Frontal cortex (tissue), 4 donors: Measurements from ENCODE around the gene CD82. TPM values are rescaled to one million over a fixed set of nuclear protein-coding genes. Genes with fewer than 3 reads are reported as not detected.

Source experiments
- DNase-seq, 2 donors: peaks; one replicate each; pipeline ENCODE4 v3.0.0; 2012; ENCODE audit warnings: low spot score in 2 of 2
- FAIRE-seq: peaks from 2 replicates; lab custom pipeline; 2012; peaks lifted over from hg19 to GRCh38; lab: Jason Lieb, UNC
- total RNA-seq: library from RNA; depleted of rRNA; stranded (reverse); fragments of >200 nt; gene quantifications from one replicate; pipeline ENCODE4 v1.2.3, GENCODE V29; 2014
- donor health status: control.
- donor health status: control.
- donor health status: control.

The CD82 gene
- total RNA-seq, 1 donor from 2014 or later, result 6.5 TPM

GRCh38 chr11:44596525-44597276 lies 31.2 kb downstream of the CD82 start:
- no peak for DNase-seq
- no peak for FAIRE-seq

- DNase-seq, result no peak
- no peak for FAIRE-seq
Observed at GRCh38 chr11:44597358-44598012, 32.0 kb downstream of the CD82 start.

GRCh38 chr11:44598831-44599230 lies 33.4 kb downstream of the CD82 start:
- no peak for DNase-seq
- FAIRE-seq, result no peak

GRCh38 chr11:44600261-44600660 lies 34.8 kb downstream of the CD82 start:
- FAIRE-seq, result no peak
- DNase-seq, result no peak

DNA sequence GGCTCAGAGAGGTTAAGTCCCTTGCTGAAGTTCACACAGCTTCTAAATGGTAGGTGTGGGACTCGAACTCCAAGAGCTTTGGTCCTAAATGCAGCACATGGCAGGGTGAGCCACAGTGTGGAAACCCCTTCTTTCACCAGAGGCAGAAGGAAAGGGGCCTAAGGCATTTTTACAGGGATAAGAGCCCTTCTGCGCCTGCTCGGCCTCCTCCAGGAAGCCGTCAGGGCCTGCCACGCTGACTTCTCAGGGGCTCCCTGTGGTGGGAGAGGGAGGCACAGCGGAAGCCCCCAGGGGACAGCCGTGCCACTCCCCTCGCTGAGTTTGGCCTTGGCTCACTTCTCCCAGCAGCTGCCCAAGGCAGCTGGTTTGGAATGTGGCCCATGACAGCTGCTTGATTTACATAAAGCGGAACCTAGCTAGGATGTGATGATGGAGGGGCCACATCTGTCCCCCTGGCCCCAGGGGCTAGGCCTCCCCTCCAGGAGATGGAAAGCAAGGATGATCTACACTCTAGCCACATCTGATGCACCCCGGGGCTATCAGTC lies 35.4 kb downstream of the CD82 start:
- FAIRE-seq (no peak), DNase-seq (no peak)

GRCh38 chr11:44601471-44602370 lies 36.3 kb downstream of the CD82 start:
- DNase-seq (no peak), FAIRE-seq (no peak)

DNA sequence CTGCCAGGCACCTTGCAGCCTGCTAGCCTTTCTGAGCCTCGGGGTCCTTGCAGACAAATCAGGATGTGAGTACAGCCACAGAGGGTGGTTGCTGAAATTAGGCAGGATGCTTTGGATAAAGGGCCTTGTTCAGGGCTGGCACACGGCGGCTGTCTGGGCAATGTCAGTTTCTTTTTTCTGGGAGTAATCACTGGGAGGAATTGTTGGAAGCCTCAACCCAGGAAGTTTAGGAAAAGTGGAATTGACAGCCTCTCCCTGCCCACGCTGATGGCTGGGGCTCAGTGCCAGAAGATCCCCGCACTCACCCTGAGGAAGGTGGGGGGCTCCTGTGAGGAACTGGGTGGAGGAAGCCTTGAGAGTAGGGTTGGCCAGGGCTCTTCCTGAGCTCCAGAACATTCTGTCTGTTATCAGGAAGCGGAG lies 37.4 kb downstream of the CD82 start:
- FAIRE-seq (no peak), DNase-seq (no peak)

GRCh38 chr11:44604171-44604581 lies 38.7 kb downstream of the CD82 start:
- FAIRE-seq (no peak), DNase-seq (no peak)

DNA sequence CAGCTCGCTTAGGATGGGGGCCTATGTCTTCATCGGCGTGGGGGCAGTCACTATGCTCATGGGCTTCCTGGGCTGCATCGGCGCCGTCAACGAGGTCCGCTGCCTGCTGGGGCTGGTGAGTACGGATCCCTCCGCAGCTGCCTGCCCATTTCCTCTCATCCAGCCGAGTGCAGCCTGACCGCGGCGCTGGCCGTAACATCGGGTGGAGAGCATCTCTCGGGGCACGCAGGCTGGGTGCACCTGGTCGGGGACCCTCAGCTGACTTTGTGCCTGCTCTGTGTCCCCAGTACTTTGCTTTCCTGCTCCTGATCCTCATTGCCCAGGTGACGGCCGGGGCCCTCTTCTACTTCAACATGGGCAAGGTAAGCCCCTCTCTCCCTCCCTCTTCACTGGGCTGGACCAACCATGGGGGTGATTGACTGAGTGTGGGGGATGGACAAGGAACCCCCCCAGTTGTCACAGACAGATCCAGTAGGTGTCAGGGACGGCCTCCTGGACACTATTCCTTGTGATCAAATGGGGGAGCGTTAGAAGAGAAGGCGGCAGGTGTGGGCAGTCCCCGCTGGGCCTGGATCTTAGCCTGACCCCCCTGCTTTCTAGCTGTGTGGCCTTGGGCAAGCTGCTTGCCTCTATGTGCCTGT lies 39.7 kb downstream of the CD82 start:
- FAIRE-seq (no peak), DNase-seq (no peak)

GRCh38 chr11:44605965-44606364 lies 40.5 kb downstream of the CD82 start:
- FAIRE-seq, result no peak
- no peak for DNase-seq

- FAIRE-seq, result no peak
- DNase-seq, result no peak
Observed at GRCh38 chr11:44606472-44606871, 41.0 kb downstream of the CD82 start.

DNA sequence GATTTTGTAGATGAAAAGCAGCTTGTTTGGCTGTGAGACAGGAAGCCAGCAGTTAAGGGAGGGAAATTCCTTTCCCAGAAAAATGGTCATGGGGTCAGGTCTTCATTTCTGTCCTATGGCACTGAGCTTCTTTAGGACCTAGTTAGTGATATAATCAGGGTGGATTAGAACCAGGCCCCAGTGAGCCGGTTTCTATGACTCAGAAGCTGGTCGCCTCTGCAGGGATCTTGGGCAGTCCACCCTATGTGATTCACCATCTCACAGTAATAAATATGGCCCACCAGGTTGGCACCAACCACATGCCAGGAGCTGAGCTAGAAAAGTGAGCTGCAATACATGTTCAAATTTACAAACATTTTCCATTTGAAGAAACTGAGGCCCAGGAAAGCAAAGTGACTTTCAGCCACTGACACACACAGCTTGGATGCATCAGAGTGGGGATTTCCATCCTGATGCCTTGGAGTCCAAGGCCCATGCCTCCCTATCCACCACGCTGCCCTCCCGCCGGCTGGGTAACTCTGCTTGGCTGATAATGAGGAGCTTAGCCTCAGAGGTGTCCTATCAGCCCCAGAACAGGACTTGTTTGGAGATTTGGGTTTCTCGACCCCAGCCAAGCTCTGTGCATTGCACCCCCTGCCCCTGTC lies 42.0 kb downstream of the CD82 start:
- DNase-seq (no peak), FAIRE-seq (no peak)

DNA sequence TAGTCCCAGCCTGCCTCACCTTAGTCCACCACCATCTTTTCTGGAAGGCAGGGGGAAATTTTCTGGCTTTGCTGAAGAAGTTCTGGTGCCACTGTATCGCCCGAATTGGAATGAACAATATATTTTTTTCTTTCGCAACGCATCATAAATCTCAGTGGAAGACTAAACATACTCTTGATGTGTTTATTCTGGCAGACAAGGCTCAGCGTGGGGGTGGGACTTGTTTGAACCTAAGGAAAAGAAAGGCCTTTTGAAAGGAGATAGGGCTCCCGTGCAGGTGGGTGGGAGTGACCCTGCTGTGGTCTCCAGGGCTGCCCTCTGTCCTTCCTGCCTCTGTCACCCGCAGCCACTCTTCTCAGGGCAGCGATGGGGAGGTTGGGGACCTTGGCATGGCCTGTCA lies 42.5 kb downstream of the CD82 start:
- DNase-seq, result no peak
- FAIRE-seq, result no peak

- FAIRE-seq (no peak), DNase-seq (no peak)
Observed at GRCh38 chr11:44608651-44608990, 43.2 kb downstream of the CD82 start.

GRCh38 chr11:44608991-44609782 lies 43.7 kb downstream of the CD82 start:
- FAIRE-seq, result no peak
- no peak for DNase-seq

GRCh38 chr11:44609783-44610155 lies 44.3 kb downstream of the CD82 start:
- FAIRE-seq (no peak), DNase-seq (no peak)

DNA sequence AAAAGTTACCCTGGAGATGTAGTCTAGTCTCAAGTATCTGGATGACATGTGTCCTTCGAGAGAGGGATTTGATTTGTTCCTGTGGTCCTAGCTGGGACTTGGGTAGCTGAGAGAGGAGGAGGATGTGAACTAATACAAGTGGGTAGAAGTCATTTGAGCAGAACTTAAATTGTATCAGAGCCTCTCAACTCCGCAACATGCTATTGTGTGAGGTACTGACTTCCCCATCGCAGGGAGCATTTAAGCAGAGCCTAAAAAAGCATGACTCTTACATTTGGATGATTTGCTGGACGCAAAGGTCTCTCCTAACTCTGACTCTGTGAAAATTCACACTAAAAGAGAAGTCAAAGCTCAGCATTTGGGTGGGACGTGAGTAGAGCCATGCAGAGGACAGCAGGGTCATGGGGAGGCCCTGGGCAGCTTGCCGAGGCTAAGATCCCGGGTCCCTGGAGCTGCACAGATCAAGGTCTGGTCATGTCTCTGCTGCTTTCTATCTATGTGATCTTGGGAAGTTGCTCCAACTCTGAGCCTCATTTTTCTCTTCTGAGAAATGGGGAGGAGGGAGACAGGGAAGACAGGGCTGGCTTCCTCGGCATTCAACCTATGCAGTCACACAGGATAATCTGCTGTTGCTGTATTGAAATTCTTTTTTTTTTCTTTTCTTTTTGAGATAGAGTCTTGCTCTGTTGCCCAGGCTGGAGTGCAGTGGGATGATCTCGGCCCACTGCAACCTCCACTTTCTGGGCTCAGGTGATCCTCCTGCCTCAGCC lies 44.9 kb downstream of the CD82 start:
- no peak for DNase-seq
- FAIRE-seq, result no peak

DNA sequence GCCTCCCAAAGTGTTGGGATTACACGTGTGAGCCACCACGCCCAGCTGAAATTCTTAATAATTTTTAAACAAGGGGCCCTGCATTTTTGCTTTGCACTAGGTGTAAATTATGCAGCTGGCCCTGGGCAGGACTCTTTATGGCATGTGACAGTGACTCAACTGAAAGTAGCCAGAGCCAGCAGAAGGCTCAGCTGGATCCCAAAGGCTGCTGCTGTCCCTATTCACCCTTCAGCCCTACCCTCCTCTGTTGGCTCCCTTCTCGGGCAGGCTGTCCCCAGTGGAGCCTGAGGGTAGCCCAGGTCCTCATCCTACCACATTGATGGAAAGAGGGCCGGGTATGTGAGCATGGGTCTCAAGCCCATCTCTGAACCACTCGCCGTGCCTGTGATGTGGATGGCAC lies 45.6 kb downstream of the CD82 start:
- FAIRE-seq, result no peak
- no peak for DNase-seq
